DND-41 (cell line): ENCODE measurements around the gene ALG3.

Experiments used
- ATAC-seq: fragments of 200-7000 bp; cut with Tn5 transposase; 3 replicates; pipeline ENCODE4 v1.9.1; 2021; ENCODE audit warnings: low read depth; ENCODE audit not compliant: insufficient read depth
- DNase-seq: peaks from one replicate; pipeline ENCODE4 v3.0.0-alpha.2; 2020
- H2AFZ ChIP-seq: 2 replicates; pipeline ENCODE4 v1.6.0; 2012; ENCODE audit warnings: low read depth, low read length
- H3K27ac ChIP-seq: 2 replicates; pipeline ENCODE4 v1.5.1; 2012; ENCODE audit warnings: low read length, inconsistent platforms
- H3K27me3 ChIP-seq: fragments of 200-600 bp; sonication (generic); 2 replicates; pipeline ENCODE4 v1.6.0; 2012; ENCODE audit warnings: low read length, mild to moderate bottlenecking, inconsistent platforms; ENCODE audit not compliant: insufficient read depth, poor library complexity
- H3K36me3 ChIP-seq: 2 replicates; pipeline ENCODE4 v1.5.1; 2012; ENCODE audit warnings: low read length, inconsistent platforms; ENCODE audit not compliant: insufficient read depth
- H3K4me1 ChIP-seq: 2 replicates; pipeline ENCODE4 v1.5.1; 2012; ENCODE audit warnings: mild to moderate bottlenecking, low read length; ENCODE audit not compliant: insufficient read depth
- H3K4me2 ChIP-seq: 2 replicates; pipeline ENCODE4 v1.6.0; 2012; ENCODE audit warnings: mild to moderate bottlenecking, moderate library complexity, low read length, inconsistent platforms; ENCODE audit not compliant: insufficient read depth
- H3K4me3 ChIP-seq, 2 experiments: fragments of 200-600 bp in 1 of 2; shearing (Covaris generic) in 1 of 2; 2 replicates each; pipeline ENCODE4 v1.5.1; 2012 to 2016; ENCODE audit warnings: inconsistent platforms in 2 of 2, low read length in 2 of 2, mild to moderate bottlenecking in 2 of 2, low read depth in 1 of 2, moderate library complexity in 1 of 2
- H3K79me2 ChIP-seq: 2 replicates; pipeline ENCODE4 v1.6.0; 2012; ENCODE audit warnings: low read length, inconsistent platforms; ENCODE audit not compliant: insufficient read depth
- H3K9ac ChIP-seq: 2 replicates; pipeline ENCODE4 v1.6.0; 2012; ENCODE audit warnings: low read depth, mild to moderate bottlenecking, inconsistent platforms, low read length, moderate library complexity
- H3K9me3 ChIP-seq: 2 replicates; pipeline ENCODE4 v1.5.1; 2012; ENCODE audit warnings: low read length, moderate library complexity, mild to moderate bottlenecking, inconsistent platforms; ENCODE audit not compliant: insufficient read depth, severe bottlenecking
- H4K20me1 ChIP-seq: 2 replicates; pipeline ENCODE4 v1.6.0; 2012; ENCODE audit warnings: low read length; ENCODE audit not compliant: insufficient read depth
- EZH2 ChIP-seq: IDR thresholded peaks from 3 replicates; pipeline ENCODE4 v1.6.1; 2012; ENCODE audit warnings: borderline replicate concordance, low read depth, mild to moderate bottlenecking, moderate library complexity, low read length, inconsistent platforms; ENCODE audit not compliant: severe bottlenecking
- TF ChIP-seq, protein P1 (sequence below): IDR thresholded peaks from 2 replicates; pipeline ENCODE4 v1.5.1; 2012; ENCODE audit warnings: borderline replicate concordance, low read length, moderate library complexity, mild to moderate bottlenecking; ENCODE audit not compliant: poor library complexity, severe bottlenecking; ENCODE audit errors: extremely low read depth

Gene ALG3

GRCh38 chr3:184200825-184201224, 47.9 kb downstream of the ALG3 start:
- H4K20me1 ChIP-seq, result 0 out of 2 replicates have a peak, but pooled peaks cover 3% of the 10 kb centered on the region
- no peak overlapping the region for H3K4me2 ChIP-seq
- no peak for ATAC-seq
- H2AFZ ChIP-seq, result no peak overlapping the region
- TF ChIP-seq, protein P1, sequence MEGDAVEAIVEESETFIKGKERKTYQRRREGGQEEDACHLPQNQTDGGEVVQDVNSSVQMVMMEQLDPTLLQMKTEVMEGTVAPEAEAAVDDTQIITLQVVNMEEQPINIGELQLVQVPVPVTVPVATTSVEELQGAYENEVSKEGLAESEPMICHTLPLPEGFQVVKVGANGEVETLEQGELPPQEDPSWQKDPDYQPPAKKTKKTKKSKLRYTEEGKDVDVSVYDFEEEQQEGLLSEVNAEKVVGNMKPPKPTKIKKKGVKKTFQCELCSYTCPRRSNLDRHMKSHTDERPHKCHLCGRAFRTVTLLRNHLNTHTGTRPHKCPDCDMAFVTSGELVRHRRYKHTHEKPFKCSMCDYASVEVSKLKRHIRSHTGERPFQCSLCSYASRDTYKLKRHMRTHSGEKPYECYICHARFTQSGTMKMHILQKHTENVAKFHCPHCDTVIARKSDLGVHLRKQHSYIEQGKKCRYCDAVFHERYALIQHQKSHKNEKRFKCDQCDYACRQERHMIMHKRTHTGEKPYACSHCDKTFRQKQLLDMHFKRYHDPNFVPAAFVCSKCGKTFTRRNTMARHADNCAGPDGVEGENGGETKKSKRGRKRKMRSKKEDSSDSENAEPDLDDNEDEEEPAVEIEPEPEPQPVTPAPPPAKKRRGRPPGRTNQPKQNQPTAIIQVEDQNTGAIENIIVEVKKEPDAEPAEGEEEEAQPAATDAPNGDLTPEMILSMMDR, result no peak
- no peak for TF ChIP-seq EZH2
- no peak overlapping the region for H3K9ac ChIP-seq
- H3K4me3 ChIP-seq, result no peak overlapping the region
- H3K36me3 ChIP-seq, result no peaks in the 10 kb centered on the region
- DNase-seq, result no peak
- no peaks in the 10 kb centered on the region for H3K27me3 ChIP-seq
- H3K79me2 ChIP-seq, result no peaks in the 10 kb centered on the region
- no peaks in the 10 kb centered on the region for H3K9me3 ChIP-seq
- no peaks in the 10 kb centered on the region for H3K4me1 ChIP-seq
- H3K27ac ChIP-seq, result no peak overlapping the region

DNA sequence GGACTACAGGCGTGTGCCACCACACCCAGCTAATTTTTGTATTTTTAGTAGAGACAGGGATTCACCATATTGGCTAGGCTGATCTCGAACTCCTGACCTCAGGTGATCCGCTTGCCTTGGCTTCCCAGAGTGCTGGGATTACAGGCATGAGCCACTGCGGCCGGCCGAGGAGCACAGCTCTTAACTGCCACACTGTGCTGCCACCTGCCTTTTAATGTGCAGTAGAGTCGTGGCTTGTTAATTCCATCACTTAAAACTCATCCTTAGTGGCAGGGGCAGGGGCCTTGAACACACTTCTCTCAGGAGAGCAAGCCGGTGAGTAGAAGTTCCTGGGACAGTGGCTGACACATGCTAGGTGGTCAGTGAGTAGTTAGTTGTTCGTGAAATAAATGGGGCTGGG, 50.3 kb downstream of the ALG3 start:
- no peaks in the 10 kb centered on the region for H3K9me3 ChIP-seq
- H3K9ac ChIP-seq, result no peak overlapping the region
- no peaks in the 10 kb centered on the region for H3K79me2 ChIP-seq
- no peak overlapping the region for H3K4me3 ChIP-seq
- no peak overlapping the region for H3K27ac ChIP-seq
- no peak for ATAC-seq
- H3K36me3 ChIP-seq, result peaks cover 11% of the 10 kb centered on the region
- no peak for DNase-seq
- H3K27me3 ChIP-seq, result no peaks in the 10 kb centered on the region
- TF ChIP-seq EZH2, result no peak
- TF ChIP-seq, protein P1, result peak; percentile 5
- H4K20me1 ChIP-seq, result peaks cover 4% of the 10 kb centered on the region; the same call in 1 of the 2 replicates
- H2AFZ ChIP-seq, result no peak overlapping the region
- H3K4me1 ChIP-seq, result no peaks in the 10 kb centered on the region
- no peak overlapping the region for H3K4me2 ChIP-seq

DNA sequence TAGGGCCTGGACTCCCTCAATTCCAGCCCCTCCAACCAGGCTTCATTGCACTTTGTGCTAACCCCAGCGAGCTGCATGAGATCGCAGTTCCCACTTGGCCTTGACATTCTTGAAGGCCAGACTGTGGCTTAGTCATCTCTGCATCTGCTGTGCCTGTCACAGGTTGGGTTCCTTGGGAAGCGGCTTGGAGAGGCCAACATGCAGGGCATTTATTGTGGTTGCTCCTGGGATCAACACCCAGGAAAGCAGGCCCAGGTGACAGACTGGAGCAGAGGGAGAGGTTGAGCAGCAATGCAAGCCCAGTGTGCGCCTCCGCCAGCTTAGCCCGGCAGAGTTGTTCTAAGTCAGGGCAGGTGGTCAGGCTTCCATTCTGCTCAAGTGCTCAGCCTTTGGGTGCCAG, 52.2 kb downstream of the ALG3 start:
- Histone ChIP-seq H3K4me2 (no peak overlapping the region), H4K20me1 (peaks cover 9% of the 10 kb centered on the region), H3K9me3 (no peaks in the 10 kb centered on the region), H3K4me3 (no peak overlapping the region), H3K9ac (no peak overlapping the region), H3K79me2 (no peaks in the 10 kb centered on the region), H3K27me3 (no peaks in the 10 kb centered on the region), H3K4me1 (no peaks in the 10 kb centered on the region), H3K27ac (no peak overlapping the region), H3K36me3 (peaks cover 30% of the 10 kb centered on the region), H2AFZ (no peak overlapping the region)
- 0 out of 3 replicates have a peak, but pooled peaks have one; percentile 12 for ATAC-seq
- DNase-seq, result no peak
- TF ChIP-seq EZH2, result no peak
- TF ChIP-seq, protein P1, result no peak

GRCh38 chr3:184193991-184194539, 54.7 kb downstream of the ALG3 start:
- no peak for TF ChIP-seq EZH2
- TF ChIP-seq, protein P1, result no peak
- H3K36me3 ChIP-seq, result peaks cover 53% of the 10 kb centered on the region
- DNase-seq (no peak), ATAC-seq (no peak)
- peaks cover 9% of the 10 kb centered on the region for H4K20me1 ChIP-seq
- H3K27me3 ChIP-seq, result no peaks in the 10 kb centered on the region
- H3K4me1 ChIP-seq, result no peaks in the 10 kb centered on the region
- H3K79me2 ChIP-seq, result peaks cover 2% of the 10 kb centered on the region
- no peak overlapping the region for H2AFZ ChIP-seq
- H3K27ac ChIP-seq, result no peak overlapping the region
- H3K4me3 ChIP-seq, result no peak overlapping the region
- no peak overlapping the region for H3K4me2 ChIP-seq
- no peaks in the 10 kb centered on the region for H3K9me3 ChIP-seq
- H3K9ac ChIP-seq, result no peak overlapping the region
